HG02885 (cell line): ENCODE data around the gene CNN3.
"Not testable (repeated sequence)": the region's sequence is repeated elsewhere in the genome, so short reads cannot be mapped to it uniquely, and the experiment has no call there.

Experiments
- ATAC-seq: cut with Tn5 transposase; IDR thresholded peaks from one replicate; pipeline ENCODE4 v1.9.1; 2021; ENCODE audit warnings: mild to moderate bottlenecking; ENCODE audit not compliant: unreplicated experiment, poor library complexity

CNN3 gene

GRCh38 chr1:94951046-94951445 is 24.1 kb upstream of the CNN3 start:
- no peak for ATAC-seq

GRCh38 chr1:94949681-94950661 is 23.1 kb upstream of the CNN3 start:
- no peak for ATAC-seq

DNA sequence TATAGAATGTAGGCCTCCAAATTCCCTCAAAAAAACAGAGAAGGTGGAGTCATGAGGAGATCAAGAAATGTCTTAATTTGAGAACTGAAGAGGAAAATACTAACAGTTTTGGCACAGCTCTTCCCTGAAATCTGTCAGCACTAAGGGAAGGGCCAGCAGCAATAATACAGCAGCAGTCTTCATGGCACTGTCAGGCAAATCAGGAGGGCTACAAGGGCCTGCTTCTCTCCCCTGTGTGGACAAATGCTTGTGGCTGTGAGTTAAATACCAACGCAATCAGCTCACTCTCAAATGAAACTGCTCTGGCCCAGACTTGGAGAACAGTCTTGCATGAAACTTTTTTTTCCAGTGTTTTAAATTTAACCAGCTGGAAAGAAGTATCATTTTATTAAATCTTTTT is 20.5 kb upstream of the CNN3 start:
- no peak for ATAC-seq

- ATAC-seq = no peak
Observed at GRCh38 chr1:94946886-94947285, 20.0 kb upstream of the CNN3 start.

DNA sequence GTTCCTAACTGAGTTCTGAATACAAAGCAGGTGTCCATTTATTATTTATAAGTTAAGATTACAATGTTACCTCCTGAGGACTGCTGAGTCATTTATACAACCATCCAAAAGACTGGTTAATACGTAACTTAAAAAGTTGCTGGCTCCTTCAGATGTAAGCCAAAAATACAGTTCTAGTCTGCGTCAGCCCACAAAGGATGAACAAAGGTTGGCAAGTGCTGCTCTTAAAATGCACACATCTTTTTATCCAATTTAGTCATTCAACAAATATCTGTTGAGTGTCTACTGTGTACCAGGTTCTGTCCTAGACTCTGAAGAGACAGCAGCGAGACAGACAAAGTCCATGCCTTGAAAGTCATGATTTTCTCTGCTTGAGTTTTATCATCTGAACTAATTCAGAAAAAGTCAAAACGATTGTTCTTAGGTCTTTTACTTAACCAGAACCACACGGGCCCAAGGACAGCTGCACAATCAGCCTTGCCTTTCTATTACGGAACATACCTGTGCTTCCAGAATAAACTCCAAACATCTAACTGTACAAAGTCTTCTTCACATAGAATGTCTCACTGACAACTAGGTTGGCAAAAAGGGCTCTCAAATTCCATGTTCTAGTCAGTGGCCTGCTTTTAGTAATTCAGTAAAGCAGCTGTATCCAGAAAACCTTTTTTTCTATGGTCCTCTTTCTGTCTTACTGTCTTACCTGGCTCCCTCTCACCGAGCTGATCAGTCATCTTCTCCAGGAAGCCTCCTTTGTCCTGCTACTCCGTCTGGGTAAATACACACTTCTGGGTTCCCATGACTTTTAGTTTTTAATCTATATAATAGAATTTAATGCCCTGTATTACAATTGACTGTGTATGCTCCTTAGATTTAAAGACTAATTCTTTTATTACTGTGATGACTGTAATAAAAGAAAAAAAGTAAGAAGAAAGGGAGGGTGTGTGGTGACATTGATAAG is 15.5 kb upstream of the CNN3 start:
- ATAC-seq = no peak

GRCh38 chr1:94941480-94941879 is 14.6 kb upstream of the CNN3 start:
- ATAC-seq = not testable (repeated sequence)

- ATAC-seq = no peak
Observed at GRCh38 chr1:94940738-94941137, 13.8 kb upstream of the CNN3 start.

DNA sequence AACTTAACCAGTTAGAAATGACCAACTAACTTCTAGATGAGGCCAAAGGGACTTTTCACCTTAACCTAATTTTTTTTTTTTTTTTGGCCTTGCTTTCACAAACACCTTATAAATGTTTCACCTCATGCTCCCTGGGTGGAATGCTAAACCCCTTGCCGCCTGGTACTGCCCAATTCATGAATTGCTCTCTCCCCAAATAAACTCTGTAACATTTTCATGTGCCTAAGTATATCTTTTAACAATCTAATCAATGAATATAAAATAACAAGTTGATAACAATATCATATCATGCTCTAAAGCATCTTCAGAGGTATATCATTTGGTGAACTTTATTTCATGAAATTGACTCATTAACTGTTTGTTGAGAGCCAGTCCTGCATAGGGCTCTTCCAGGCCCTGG is 10.9 kb upstream of the CNN3 start:
- ATAC-seq = no peak

DNA sequence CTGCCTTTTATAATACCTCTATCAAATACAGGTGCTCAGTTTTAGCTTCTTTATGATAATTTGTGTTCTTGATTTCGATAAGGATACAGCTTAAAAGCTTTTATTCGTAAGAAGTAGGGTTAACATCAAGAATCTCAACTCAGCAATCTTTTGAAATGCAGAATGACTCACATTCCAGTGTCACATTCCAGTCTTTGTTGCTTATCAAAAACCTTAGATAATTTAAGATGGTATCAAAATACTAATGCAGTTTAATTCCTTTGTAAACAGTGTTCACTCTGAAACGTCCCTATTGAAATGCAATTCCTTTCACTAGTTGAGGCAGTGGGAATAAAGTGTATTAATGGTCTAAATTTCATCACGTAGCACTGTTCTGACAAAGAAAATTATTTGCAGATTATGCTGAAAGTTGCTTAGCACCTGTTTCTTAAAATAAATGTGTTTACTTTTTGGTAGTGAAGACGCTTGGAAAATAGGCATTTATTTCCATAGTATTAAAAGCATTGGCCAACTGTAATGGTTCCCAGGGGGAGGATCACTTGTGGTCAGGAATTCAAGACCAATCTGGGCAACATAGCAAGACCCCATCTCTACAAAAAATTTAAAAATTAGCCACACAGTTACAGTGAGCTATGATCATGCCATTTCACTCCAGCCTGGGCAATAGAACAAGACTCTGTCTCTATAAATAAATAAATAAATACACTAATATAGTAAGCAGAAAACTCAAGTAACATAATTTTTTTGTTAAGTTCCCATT is 10.1 kb upstream of the CNN3 start:
- no peak for ATAC-seq

DNA sequence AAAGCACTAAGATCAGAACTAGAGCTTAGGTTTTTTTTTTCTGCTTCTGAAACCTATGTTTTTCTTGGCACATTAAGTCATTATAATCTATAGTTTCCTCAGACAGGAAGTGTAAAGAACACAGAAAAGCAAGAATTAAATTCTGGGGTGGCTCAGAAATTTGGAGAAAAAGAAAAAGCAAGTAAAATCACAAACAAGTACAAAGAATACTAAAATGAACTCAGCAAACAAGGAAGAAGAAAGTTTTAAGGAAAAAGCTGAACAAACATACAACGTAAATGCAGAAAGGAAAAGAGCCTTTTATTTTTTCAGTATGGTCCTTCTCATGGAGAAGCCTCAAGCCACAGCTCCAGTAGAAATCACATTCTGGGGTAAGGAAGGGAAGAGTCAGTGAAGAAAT is 8.6 kb upstream of the CNN3 start:
- no peak for ATAC-seq

GRCh38 chr1:94935034-94935433 is 8.1 kb upstream of the CNN3 start:
- no peak for ATAC-seq

DNA sequence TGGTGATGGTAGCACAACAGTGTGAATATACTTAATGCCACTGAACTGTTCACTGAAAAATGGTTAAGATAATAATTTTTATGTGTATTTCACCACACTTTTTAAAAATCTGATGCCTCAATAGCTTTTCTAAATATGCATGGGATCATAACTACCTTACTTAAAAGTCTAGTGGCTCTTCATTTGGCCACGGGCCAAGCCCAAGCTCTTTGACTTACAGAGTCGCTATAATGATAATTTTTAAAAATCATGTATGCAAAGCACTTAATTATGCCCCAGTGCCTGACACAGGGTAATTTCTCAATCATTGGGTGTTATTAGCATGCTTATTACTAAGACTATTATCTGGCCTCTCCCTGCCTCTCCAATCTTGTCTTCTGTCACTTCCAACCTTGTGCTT is 7.6 kb upstream of the CNN3 start:
- ATAC-seq = no peak

DNA sequence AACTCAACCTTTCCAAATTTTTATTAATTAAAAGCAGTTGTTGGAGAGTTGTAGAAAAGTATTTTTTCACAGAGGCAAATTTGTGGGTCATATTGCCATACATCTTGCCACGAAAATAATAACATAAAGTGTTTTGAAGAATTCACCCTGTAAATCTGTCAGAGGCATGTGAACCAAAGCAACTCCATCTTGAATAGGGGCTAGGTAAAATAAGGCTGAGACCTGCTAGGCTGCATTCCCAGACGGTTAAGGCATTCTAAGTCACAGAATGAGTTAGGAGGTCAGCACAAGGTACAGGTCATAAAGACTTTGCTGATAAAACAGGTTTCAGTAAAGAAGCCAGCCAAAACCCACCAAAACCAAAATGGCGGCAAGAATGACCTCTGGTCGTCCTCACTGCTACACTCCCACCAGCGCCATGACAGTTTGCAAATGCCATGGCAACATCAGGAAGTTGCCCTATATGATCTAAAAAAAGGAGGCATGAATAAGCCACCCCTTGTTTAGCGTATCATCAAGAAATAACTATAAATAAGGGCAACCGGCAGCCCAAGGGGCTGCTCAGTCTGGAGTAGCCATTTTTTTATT is 4.4 kb upstream of the CNN3 start:
- no peak for ATAC-seq

DNA sequence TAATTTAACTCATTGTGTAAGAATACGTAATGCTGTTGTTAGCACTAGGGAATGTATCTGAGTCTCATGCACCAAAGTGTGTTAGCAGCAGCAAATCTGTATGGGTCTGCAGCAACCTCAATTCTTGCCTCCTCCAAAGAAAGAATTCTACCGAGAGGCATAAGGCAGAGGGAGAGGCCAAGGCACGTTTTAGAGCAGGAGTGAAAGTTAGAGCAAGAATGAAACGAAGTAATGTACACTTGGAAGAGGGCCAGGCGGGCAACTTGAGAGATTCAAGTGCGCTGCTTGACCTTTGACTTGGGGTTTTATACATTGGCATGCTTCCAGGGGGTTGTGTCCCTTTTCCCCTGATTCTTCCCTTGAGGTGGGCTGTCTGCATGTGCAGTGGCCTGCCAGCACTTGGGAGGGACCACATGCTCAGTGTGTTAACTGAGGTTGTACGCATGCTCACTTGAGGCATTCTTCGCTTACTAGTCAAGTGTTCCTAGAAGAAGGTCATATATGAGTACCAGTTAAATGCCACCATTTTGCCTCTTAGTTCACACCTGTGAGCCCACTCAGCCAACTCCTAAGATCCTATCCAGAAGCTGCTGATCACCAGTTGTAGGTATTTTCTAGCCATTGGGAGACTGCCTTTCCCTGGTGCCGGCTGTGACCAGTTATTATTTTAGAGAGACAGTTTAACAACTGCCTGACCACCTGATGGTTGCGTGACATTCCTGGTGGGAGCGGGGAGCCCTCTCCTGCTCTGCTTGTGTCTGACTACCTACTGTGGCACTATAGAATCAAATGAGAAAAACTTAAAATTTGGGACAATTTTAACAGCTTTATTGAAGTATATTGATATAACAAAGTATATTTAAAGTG is 2.7 kb upstream of the CNN3 start:
- ATAC-seq = no peak

- no peak for ATAC-seq
Observed at GRCh38 chr1:94928293-94928939, 1.5 kb upstream of the CNN3 start.

GRCh38 chr1:94927405-94928175 is 680 bp upstream of the CNN3 start:
- ATAC-seq = peak; percentile 8

GRCh38 chr1:94926126-94926914 is 590 bp downstream of the CNN3 start:
- peak; percentile 25 for ATAC-seq
